22Rv1 (cell line): ENCODE data around the gene ALAS1.

Experiments
- CTCF ChIP-seq: fragments of 450-650 bp; IDR thresholded peaks from 2 replicates; pipeline ENCODE4 v1.5.1; 2017; ENCODE audit warnings: mild to moderate bottlenecking
- ZFX ChIP-seq: fragments of 450-650 bp; IDR thresholded peaks from 2 replicates; pipeline ENCODE4 v1.6.1; 2017; ENCODE audit warnings: antibody characterized with exemption, borderline replicate concordance

GRCh38 chr3:52197842-52198625 lies at the start of gene ALAS1:
- TF ChIP-seq CTCF = no peak
- no peak for TF ChIP-seq ZFX
